Endothelial cell of umbilical vein (primary cell): ENCODE data around the gene GSTK1.

Experiments used
- CTCF ChIP-seq, 2 donors: IDR thresholded peaks; 1 replicate in 1 of 2; 2 replicates in 1 of 2; pipeline ENCODE4 v1.5.1; 2011; ENCODE audit warnings: low read length in 2 of 2, mild to moderate bottlenecking in 2 of 2, moderate library complexity in 2 of 2, control low read depth in 1 of 2, inconsistent platforms in 1 of 2, low read depth in 1 of 2; ENCODE audit not compliant: insufficient read depth in 1 of 2; ENCODE audit errors: extremely low read depth in 1 of 2
- EZH2 ChIP-seq: IDR thresholded peaks from 2 replicates; pipeline ENCODE4 v1.6.1; 2012; ENCODE audit warnings: borderline replicate concordance, low read depth, mild to moderate bottlenecking, moderate library complexity, low read length, inconsistent platforms; ENCODE audit not compliant: severe bottlenecking
- FOS ChIP-seq: IDR thresholded peaks from 2 replicates; pipeline ENCODE4 v1.6.1; 2011; ENCODE audit warnings: mild to moderate bottlenecking, low read length, moderate library complexity, borderline replicate concordance; ENCODE audit not compliant: insufficient read depth
- GATA2 ChIP-seq: IDR thresholded peaks from 2 replicates; pipeline ENCODE4 v1.7.0; 2011; ENCODE audit warnings: low read depth, mild to moderate bottlenecking, moderate library complexity, mixed read lengths, low read length; ENCODE audit not compliant: insufficient read length, insufficient read depth
- JUN ChIP-seq: IDR thresholded peaks from 2 replicates; pipeline ENCODE4 v1.6.1; 2011; ENCODE audit warnings: borderline replicate concordance, low read depth; ENCODE audit not compliant: insufficient read length, insufficient read depth
- MAX ChIP-seq: IDR thresholded peaks from 2 replicates; pipeline ENCODE4 v1.6.1; 2011; ENCODE audit not compliant: insufficient read depth, insufficient read length
- MYC ChIP-seq: IDR thresholded peaks from one replicate; pipeline ENCODE4 v1.6.1; 2011; ENCODE audit warnings: mild to moderate bottlenecking, low read depth, low read length
- POLR2A ChIP-seq: IDR thresholded peaks from 2 replicates; pipeline ENCODE4 v1.6.1; 2012; ENCODE audit warnings: low read depth, mild to moderate bottlenecking, control low read depth, low read length
- POLR2AphosphoS5 ChIP-seq: IDR thresholded peaks from 2 replicates; pipeline ENCODE4 v1.6.1; 2012; ENCODE audit warnings: low read depth, mild to moderate bottlenecking, control low read depth, low read length, moderate library complexity; ENCODE audit not compliant: insufficient read depth

- TF ChIP-seq CTCF (IDR thresholded peaks at IDR 0.05; ENCODE audit: extremely low read depth in 1 of 2, insufficient read depth in 1 of 2, low read depth in 1 of 2, low read length in 2 of 2) (no peak), POLR2A (no peak), POLR2AphosphoS5 (no peak), EZH2 (no peak), MYC (no peak), GATA2 (no peak), JUN (no peak), FOS (no peak), MAX (no peak)
Observed at GRCh38 chr7:143280160-143280559, 16.9 kb downstream of the GSTK1 start.
